Measurements from ENCODE around the gene NDNF. TPM values are rescaled to one million over a fixed set of nuclear protein-coding genes. Genes with fewer than 3 reads are reported as not detected.

The NDNF gene
- total RNA-seq, 1 donor from 2014 or later, result 25.4 TPM

- peaks cover 34% of the 10 kb centered on the region for H3K4me1 Mint-ChIP-seq
- H3K4me3 Mint-ChIP-seq, result peak overlapping the region; percentile 93
- no peak for TF ChIP-seq CTCF (conservative IDR thresholded peaks at IDR 0.05)
- no peak for DNase-seq (ENCODE audit: low read depth, low spot score)
- no peaks in the 10 kb centered on the region for H3K36me3 Mint-ChIP-seq (ENCODE audit: low read depth)
- peak overlapping the region; percentile 43 for H3K27ac Mint-ChIP-seq (ENCODE audit: unreplicated experiment)
- no peaks in the 10 kb centered on the region for H3K9me3 Mint-ChIP-seq
- H3K27me3 Mint-ChIP-seq (ENCODE audit: low read depth), result peaks cover 74% of the 10 kb centered on the region
Observed at GRCh38 chr4:121071640-121072223, 603 bp downstream of the NDNF start.

- Mint-ChIP-seq H3K9me3 (no peaks in the 10 kb centered on the region), H3K27ac (ENCODE audit: unreplicated experiment) (peak overlapping the region; percentile 48), H3K36me3 (ENCODE audit: low read depth) (no peaks in the 10 kb centered on the region), H3K27me3 (ENCODE audit: low read depth) (peaks cover 71% of the 10 kb centered on the region), H3K4me3 (peak overlapping the region; percentile 93), H3K4me1 (peaks cover 34% of the 10 kb centered on the region)
- DNase-seq (ENCODE audit: low read depth, low spot score), result peak; percentile 50
- TF ChIP-seq CTCF (conservative IDR thresholded peaks at IDR 0.05), result peak; percentile 58
Observed at GRCh38 chr4:121070696-121071639, 1.4 kb downstream of the NDNF start.

- no peaks in the 10 kb centered on the region for H3K9me3 Mint-ChIP-seq
- DNase-seq (ENCODE audit: low read depth, low spot score), result no peak
- H3K4me1 Mint-ChIP-seq, result peaks cover 34% of the 10 kb centered on the region
- TF ChIP-seq CTCF (conservative IDR thresholded peaks at IDR 0.05), result no peak
- H3K27me3 Mint-ChIP-seq (ENCODE audit: low read depth), result peaks cover 67% of the 10 kb centered on the region
- peak overlapping the region; percentile 48 for H3K27ac Mint-ChIP-seq (ENCODE audit: unreplicated experiment)
- H3K36me3 Mint-ChIP-seq (ENCODE audit: low read depth), result no peaks in the 10 kb centered on the region
- peak overlapping the region; percentile 93 for H3K4me3 Mint-ChIP-seq
Observed at GRCh38 chr4:121070274-121070673, 2.1 kb downstream of the NDNF start.

GRCh38 chr4:121069430-121069829 is 2.9 kb downstream of the NDNF start:
- H3K27me3 Mint-ChIP-seq (ENCODE audit: low read depth), result peaks cover 63% of the 10 kb centered on the region
- no peaks in the 10 kb centered on the region for H3K36me3 Mint-ChIP-seq (ENCODE audit: low read depth)
- DNase-seq (ENCODE audit: low read depth, low spot score), result no peak
- peaks cover 34% of the 10 kb centered on the region for H3K4me1 Mint-ChIP-seq
- no peak for TF ChIP-seq CTCF (conservative IDR thresholded peaks at IDR 0.05)
- no peak overlapping the region for H3K27ac Mint-ChIP-seq (ENCODE audit: unreplicated experiment)
- H3K9me3 Mint-ChIP-seq, result no peaks in the 10 kb centered on the region
- peak overlapping the region; percentile 93 for H3K4me3 Mint-ChIP-seq

- Mint-ChIP-seq H3K9me3 (no peaks in the 10 kb centered on the region), H3K4me1 (peaks cover 8% of the 10 kb centered on the region), H3K27me3 (ENCODE audit: low read depth) (peaks cover 19% of the 10 kb centered on the region), H3K27ac (ENCODE audit: unreplicated experiment) (no peak overlapping the region), H3K36me3 (ENCODE audit: low read depth) (no peaks in the 10 kb centered on the region), H3K4me3 (no peak overlapping the region)
- DNase-seq (ENCODE audit: low read depth, low spot score), result no peak
- no peak for TF ChIP-seq CTCF (conservative IDR thresholded peaks at IDR 0.05)
Observed at GRCh38 chr4:121064482-121064881, 7.9 kb downstream of the NDNF start.
